Measurements from ENCODE around the gene RETREG3. TPM values are rescaled to one million over a fixed set of nuclear protein-coding genes. Genes with fewer than 3 reads are reported as not detected.
A peak's percentile ranks its signal among the peaks of the same experiment; 100 is the strongest.

Gene RETREG3
- total and polyA plus RNA-seq, 2 of the 13 experiments (the other 11 are each of a cell fraction or from before 2014, with no cell fraction given) = 47.0 to 55.8 TPM

DNA sequence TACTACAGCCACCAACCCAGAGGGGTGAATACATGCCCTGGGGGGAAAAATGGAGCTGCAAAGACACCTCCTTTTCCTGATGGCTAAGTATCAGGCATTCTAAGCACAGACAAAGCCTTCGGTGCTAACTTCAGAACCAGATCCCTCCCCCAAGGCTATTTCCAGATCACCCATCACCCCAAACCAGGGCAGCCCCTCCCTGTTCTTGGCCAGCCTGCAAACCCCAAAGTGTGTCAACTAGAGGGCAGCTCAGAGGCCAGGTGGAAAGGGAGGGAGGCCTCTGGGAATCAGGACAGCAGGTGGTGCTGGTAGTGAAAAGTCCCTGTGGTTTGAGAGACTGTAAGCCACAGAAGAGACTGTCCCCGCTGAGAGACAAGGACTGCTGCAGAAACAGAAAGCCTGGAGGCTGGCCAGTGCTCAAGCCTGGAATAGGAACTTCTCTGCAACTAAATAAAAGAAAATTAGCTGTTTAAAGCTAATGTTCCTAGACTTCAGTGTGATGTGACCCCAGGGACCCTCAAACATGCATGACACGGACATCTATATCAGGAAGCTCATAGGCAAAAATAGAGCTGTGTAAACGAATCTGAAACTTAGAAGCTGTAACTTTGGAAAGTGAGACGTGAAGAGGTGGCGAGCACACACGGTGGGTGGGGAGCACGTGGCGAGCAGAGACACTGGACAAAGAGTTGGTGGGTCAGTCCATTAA lies 9.4 kb upstream of the RETREG3 start (continued):
- TF ChIP-seq HHEX (CRISPR knock-in tag; IDR thresholded peaks at IDR 0.05) = no peak
- no peak for TF ChIP-seq MAFF (IDR thresholded peaks at IDR 0.05; ENCODE audit: low read depth, low read length)
- TF ChIP-seq, protein P1, sequence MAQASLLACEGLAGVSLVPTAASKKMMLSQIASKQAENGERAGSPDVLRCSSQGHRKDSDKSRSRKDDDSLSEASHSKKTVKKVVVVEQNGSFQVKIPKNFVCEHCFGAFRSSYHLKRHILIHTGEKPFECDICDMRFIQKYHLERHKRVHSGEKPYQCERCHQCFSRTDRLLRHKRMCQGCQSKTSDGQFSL (CRISPR knock-in tag; IDR thresholded peaks at IDR 0.05) = no peak
- no peak for TF ChIP-seq RNF2 (conservative IDR thresholded peaks at IDR 0.05; ENCODE audit: low read depth)
- TF ChIP-seq ZFP62 (CRISPR knock-in tag; IDR thresholded peaks at IDR 0.05) = no peak
- no peak for TF ChIP-seq DNMT1 (CRISPR knock-in tag; IDR thresholded peaks at IDR 0.05)
- TF ChIP-seq ZNF747 (CRISPR knock-in tag; IDR thresholded peaks at IDR 0.05; ENCODE audit: borderline replicate concordance) = no peak
- TF ChIP-seq NFE2L1 (CRISPR knock-in tag; IDR thresholded peaks at IDR 0.05; ENCODE audit: borderline replicate concordance) = no peak
- TF ChIP-seq RXRB (CRISPR knock-in tag; IDR thresholded peaks at IDR 0.05; ENCODE audit: borderline replicate concordance) = peak; percentile 47; the same call in 1 of the 2 replicates
- TF ChIP-seq ZNF883 (CRISPR knock-in tag; IDR thresholded peaks at IDR 0.05; ENCODE audit: not compliant biosample characterization) = no peak
- TF ChIP-seq CEBPB (IDR thresholded peaks at IDR 0.05; ENCODE audit: borderline replicate concordance, low read depth, low read length) = no peak
- TF ChIP-seq ZNF652 (CRISPR knock-in tag; IDR thresholded peaks at IDR 0.05; ENCODE audit: borderline replicate concordance, low read depth) = peak; percentile 66
- TF ChIP-seq, protein P2, sequence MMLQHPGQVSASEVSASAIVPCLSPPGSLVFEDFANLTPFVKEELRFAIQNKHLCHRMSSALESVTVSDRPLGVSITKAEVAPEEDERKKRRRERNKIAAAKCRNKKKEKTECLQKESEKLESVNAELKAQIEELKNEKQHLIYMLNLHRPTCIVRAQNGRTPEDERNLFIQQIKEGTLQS (CRISPR knock-in tag; IDR thresholded peaks at IDR 0.05) = no peak
- TF ChIP-seq, protein P3, sequence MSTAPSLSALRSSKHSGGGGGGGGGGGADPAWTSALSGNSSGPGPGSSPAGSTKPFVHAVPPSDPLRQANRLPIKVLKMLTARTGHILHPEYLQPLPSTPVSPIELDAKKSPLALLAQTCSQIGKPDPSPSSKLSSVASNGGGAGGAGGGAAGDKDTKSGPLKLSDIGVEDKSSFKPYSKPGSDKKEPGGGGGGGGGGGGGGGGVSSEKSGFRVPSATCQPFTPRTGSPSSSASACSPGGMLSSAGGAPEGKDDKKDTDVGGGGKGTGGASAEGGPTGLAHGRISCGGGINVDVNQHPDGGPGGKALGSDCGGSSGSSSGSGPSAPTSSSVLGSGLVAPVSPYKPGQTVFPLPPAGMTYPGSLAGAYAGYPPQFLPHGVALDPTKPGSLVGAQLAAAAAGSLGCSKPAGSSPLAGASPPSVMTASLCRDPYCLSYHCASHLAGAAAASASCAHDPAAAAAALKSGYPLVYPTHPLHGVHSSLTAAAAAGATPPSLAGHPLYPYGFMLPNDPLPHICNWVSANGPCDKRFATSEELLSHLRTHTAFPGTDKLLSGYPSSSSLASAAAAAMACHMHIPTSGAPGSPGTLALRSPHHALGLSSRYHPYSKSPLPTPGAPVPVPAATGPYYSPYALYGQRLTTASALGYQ (CRISPR knock-in tag; IDR thresholded peaks at IDR 0.05) = no peak
- TF ChIP-seq, protein P4, sequence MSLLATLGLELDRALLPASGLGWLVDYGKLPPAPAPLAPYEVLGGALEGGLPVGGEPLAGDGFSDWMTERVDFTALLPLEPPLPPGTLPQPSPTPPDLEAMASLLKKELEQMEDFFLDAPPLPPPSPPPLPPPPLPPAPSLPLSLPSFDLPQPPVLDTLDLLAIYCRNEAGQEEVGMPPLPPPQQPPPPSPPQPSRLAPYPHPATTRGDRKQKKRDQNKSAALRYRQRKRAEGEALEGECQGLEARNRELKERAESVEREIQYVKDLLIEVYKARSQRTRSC (CRISPR knock-in tag; IDR thresholded peaks at IDR 0.05; ENCODE audit: low read depth) = no peak
- TF ChIP-seq PCBP1 (IDR thresholded peaks at IDR 0.05; ENCODE audit: borderline replicate concordance, low read depth, low read length) = no peak
- TF ChIP-seq, protein P5, sequence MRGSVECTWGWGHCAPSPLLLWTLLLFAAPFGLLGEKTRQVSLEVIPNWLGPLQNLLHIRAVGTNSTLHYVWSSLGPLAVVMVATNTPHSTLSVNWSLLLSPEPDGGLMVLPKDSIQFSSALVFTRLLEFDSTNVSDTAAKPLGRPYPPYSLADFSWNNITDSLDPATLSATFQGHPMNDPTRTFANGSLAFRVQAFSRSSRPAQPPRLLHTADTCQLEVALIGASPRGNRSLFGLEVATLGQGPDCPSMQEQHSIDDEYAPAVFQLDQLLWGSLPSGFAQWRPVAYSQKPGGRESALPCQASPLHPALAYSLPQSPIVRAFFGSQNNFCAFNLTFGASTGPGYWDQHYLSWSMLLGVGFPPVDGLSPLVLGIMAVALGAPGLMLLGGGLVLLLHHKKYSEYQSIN (CRISPR knock-in tag; IDR thresholded peaks at IDR 0.05; ENCODE audit: borderline replicate concordance) = no peak
- TF ChIP-seq, protein P6, sequence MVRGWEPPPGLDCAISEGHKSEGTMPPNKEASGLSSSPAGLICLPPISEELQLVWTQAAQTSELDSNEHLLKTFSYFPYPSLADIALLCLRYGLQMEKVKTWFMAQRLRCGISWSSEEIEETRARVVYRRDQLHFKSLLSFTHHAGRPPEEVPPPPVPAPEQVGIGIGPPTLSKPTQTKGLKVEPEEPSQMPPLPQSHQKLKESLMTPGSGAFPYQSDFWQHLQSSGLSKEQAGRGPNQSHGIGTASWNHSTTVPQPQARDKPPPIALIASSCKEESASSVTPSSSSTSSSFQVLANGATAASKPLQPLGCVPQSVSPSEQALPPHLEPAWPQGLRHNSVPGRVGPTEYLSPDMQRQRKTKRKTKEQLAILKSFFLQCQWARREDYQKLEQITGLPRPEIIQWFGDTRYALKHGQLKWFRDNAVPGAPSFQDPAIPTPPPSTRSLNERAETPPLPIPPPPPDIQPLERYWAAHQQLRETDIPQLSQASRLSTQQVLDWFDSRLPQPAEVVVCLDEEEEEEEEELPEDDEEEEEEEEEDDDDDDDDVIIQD (CRISPR knock-in tag; IDR thresholded peaks at IDR 0.05; ENCODE audit: low read depth) = no peak
- TF ChIP-seq SOX13 (IDR thresholded peaks at IDR 0.05) = no peak
- TF ChIP-seq SOX13 (CRISPR knock-in tag; conservative IDR thresholded peaks at IDR 0.05 in 1 of 2, IDR thresholded peaks at IDR 0.05 in 1 of 2) = peak in 1 of 2 experiments; percentile 10; a peak in 1 of 4 replicates
- no peak for TF ChIP-seq ZBTB1 (CRISPR knock-in tag; IDR thresholded peaks at IDR 0.05; ENCODE audit: borderline replicate concordance)
- TF ChIP-seq ZNF337 (CRISPR knock-in tag; IDR thresholded peaks at IDR 0.05; ENCODE audit: borderline replicate concordance, low read depth) = no peak
- no peak for TF ChIP-seq ZNF496 (CRISPR knock-in tag; IDR thresholded peaks at IDR 0.05; ENCODE audit: insufficient replicate concordance)
- TF ChIP-seq PHF8 (CRISPR knock-in tag; IDR thresholded peaks at IDR 0.05) = 0 out of 2 replicates have a peak, but pooled peaks have one; percentile 29

All from HepG2 (cell line).